Left cardiac atrium (tissue), 4 donors: ENCODE data around the gene ALOX15B. TPM values are rescaled to one million over a fixed set of nuclear protein-coding genes. Genes with fewer than 3 reads are reported as not detected.
A peak's percentile ranks its signal among the peaks of the same experiment; 100 is the strongest.
"Not testable (repeated sequence)": the region's sequence is repeated elsewhere in the genome, so short reads cannot be mapped to it uniquely, and the experiment has no call there.

ENCODE experiments used
- ATAC-seq, 2 donors: fragments of 200-7000 bp; cut with Tn5 transposase; one replicate each; pipeline ENCODE4 v1.9.1; 2020; ENCODE audit warnings: mild to moderate bottlenecking in 2 of 2, moderate library complexity in 2 of 2
- DNase-seq: peaks from one replicate; pipeline ENCODE4 v3.0.0-alpha.2; 2020
- intact Hi-C, 2 donors: fragments of 100-400 bp; cut with DNase I; formaldehyde crosslinking; loops; one replicate each; pipeline versions ENCODE4 v1.14.1 to v1.15.1; 2022 to 2023
- total RNA-seq, 2 donors: library from RNA; stranded (reverse); fragmentation: NEBNext Ultra II Directional; extraction: Animal tissue kit (Norgen Biotek cat#: 25700); gene quantifications; one replicate each; pipeline ENCODE4 v1.2.1, GENCODE V29; 2021
- donor health status: DM: no; HTN: yes; CAD: no.
- donor health status: DM: no; HTN: yes; CAD: no; lungs with severe emphysema.
- donor health status: DM: yes; HTN: yes; CAD: no.
- donor health status: Dilated cardiomyopathy.

ALOX15B gene
- total RNA-seq, 2 donors from 2014 or later = 0.39 TPM; not detected in 1

DNA sequence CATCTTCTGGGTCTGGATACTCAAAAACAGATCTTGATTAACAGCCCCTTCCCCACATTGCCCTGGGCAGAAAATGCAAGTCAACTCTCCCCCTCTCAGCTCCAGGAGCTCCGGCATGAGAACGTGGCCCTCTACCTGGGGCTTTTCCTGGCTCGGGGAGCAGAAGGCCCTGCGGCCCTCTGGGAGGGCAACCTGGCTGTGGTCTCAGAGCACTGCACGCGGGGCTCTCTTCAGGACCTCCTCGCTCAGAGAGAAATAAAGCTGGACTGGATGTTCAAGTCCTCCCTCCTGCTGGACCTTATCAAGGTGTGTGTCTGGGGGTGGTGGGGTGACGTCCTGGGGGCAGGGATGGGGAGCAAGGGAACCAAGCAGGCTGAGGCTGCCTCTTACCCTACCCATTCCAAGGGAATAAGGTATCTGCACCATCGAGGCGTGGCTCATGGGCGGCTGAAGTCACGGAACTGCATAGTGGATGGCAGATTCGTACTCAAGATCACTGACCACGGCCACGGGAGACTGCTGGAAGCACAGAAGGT lies 26.7 kb upstream of the ALOX15B start:
- no peak for ATAC-seq
- DNase-seq = no peak
- intact Hi-C loops = no loop called here

DNA sequence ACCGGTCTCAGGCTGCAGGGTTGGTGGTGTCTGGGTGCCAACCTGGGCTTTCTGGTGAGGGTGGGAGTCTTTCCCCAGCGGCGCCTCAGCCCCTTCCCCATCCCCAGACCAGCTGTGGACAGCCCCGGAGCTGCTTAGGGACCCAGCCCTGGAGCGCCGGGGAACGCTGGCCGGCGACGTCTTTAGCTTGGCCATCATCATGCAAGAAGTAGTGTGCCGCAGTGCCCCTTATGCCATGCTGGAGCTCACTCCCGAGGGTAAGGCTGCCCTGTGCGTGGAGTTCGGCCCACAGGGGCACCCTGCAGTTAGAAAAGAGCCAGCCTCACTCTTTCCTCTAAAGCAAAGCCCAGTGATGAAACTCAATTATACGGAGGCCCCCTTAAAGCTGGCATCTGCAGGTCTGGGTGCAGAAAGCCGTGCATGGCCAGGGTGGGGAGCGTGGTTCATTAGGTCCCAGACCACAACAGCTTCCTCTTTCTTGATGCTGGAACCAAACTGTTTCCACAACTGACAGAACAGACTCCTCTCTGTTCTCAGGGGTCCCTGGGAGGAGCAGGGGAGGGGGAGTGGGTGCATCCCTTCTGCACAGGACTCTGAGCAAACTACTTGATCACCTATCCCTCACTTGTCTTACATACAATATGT lies 25.7 kb upstream of the ALOX15B start:
- intact Hi-C loops = no loop called here
- DNase-seq = no peak
- no peak for ATAC-seq

DNA sequence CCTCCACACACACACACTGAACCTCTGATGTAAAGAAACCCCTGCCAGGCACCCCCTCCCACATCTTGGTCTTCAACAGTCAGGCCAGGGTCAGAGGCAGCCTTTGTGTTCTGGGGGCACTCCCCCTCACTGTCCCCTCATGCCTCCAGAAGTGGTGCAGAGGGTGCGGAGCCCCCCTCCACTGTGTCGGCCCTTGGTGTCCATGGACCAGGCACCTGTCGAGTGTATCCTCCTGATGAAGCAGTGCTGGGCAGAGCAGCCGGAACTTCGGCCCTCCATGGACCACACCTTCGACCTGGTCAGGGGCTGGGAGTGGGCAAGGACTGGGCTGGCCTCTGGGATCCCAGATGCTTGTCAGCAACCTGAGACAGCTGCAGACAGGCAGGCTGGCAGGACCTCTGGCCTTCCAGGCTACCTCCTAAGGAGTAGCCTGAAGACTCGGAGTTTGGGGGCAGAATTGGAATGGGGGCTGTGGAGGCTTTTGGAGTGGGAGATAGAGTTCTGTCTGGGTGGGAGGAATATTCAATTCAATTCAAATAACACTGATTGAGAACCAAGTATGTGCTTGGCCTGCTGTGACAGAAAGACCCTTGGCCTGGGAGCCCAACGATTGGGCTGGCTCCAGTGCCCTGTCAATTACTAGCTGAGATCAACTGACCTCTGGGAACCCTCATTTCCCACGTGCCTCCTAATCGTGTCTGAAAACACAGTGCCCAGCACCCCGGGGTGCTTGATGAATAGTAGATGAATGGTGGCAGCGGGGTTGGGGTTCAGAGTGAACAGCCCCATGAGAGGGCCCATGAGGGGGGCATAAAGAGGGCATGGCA lies 24.9 kb upstream of the ALOX15B start:
- intact Hi-C loops = no loop called here
- no peak for ATAC-seq
- no peak for DNase-seq

DNA sequence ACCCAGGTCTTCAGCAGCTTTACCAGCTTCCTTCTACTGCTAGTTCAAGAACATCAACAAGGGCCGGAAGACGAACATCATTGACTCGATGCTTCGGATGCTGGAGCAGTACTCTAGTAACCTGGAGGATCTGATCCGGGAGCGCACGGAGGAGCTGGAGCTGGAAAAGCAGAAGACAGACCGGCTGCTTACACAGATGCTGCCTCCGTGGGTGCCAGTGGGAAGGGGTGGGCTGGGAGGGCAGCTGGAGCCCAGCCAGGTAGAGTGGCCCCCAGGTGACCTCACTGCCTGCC lies 24.4 kb upstream of the ALOX15B start:
- intact Hi-C loops = no loop called here
- DNase-seq = no peak
- no peak for ATAC-seq

- no peak for DNase-seq
- no peak for ATAC-seq
- intact Hi-C loops = no loop called here
Observed at GRCh38 chr17:8015236-8015956, 23.5 kb upstream of the ALOX15B start.

DNA sequence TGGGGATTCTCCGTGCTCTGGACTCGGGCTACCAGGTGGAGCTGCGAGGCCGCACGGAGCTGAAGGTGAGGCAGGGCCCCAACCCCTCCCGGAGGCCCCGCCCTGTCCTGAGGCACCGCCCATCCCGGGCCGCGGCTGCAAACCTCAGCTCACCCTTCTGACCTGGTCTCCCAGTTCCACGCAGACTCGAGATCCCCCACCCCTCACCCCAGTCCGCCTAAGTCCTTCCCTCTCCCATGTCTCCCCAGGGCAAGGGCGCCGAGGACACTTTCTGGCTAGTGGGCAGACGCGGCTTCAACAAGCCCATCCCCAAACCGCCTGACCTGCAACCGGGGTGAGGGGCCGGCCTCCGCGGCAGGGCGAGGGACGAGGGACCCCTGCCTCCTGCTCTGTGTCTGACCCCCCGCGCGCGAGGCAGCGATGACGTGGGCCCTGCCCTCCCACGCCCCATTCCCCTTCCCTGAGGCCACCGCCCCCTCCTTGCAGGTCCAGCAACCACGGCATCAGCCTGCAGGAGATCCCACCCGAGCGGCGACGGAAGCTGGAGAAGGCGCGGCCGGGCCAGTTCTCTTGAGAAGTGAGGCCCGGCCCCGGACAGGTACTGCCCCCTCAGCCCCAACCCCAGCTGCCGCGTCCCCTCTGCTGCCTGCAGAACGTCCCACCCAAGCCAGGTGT lies 22.8 kb upstream of the ALOX15B start:
- ATAC-seq = peak; percentile 39 to 67
- intact Hi-C loops = no loop called here
- DNase-seq = no peak

GRCh38 chr17:8016632-8017424 lies 22.0 kb upstream of the ALOX15B start:
- intact Hi-C loops = no loop called here
- ATAC-seq (peak; percentile 70 to 82), DNase-seq (peak; percentile 60)

GRCh38 chr17:8018436-8018835 lies 20.4 kb upstream of the ALOX15B start:
- no peak for ATAC-seq
- DNase-seq = no peak
- intact Hi-C loops = no loop called here

DNA sequence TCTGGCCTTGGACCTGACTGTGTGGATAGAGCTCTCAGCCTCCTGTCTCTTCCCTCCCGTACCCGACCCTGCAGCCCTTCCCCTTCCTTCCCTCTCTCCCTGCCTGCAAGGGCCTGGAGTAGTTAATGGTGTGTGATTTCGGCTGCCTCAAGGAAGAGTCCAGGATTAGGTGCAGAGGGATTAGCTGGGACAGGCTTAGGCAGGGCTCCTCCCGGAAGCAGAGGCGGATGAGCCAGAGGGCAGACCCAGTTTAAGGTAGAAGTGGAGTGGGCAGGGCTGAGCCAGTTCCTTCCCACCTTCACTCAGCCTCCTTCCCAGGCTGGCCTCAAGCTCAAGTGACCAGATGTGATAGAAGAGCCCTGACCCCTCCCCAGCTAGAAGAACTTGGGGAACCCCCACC lies 19.7 kb upstream of the ALOX15B start:
- intact Hi-C loops = no loop called here
- DNase-seq (no peak), ATAC-seq (no peak)

GRCh38 chr17:8019665-8020650 lies 18.9 kb upstream of the ALOX15B start:
- intact Hi-C loops = no loop called here
- no peak for ATAC-seq
- DNase-seq = no peak

DNA sequence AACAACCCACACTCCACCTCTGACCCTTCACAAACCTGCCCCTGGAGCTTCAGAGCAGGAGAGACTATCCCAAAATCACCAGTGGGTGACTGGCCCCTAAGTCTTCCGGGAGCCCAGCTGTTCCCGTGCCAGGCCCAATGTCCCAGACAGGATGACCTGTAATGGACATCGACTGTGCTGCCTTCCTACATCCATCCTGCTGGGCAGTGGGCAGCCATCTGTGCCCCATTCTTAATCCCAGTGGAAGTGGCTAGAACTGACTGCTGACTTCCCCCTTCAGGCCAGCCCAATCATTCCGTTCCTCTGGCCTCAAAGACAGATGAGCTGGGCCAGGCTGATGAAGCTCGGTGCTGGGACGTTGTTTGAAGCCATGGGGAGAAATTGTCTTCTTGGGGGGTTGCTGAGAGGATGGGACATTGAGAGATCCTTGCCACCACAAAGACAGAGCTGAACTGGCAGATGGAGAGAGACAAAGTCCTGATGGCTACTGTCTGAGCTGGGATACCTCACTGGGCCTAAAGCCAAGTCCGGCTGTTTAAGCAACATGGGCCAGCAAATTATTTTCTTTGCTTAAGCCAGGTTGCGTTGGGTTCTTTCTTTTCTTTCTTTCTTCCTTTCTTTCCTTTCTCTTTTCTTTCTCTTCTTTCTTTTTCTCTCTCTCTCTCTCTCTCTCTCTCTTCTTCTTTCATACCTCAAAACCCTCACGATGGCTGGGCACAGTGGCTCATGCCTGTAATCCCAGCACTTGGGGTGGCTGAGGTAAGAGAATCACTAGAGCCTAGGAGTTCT lies 17.9 kb upstream of the ALOX15B start:
- no peak for DNase-seq
- intact Hi-C loops = no loop called here
- no peak for ATAC-seq

GRCh38 chr17:8021565-8022359 lies 17.1 kb upstream of the ALOX15B start:
- intact Hi-C loops = no loop called here
- ATAC-seq = no peak
- no peak for DNase-seq

GRCh38 chr17:8022360-8023003 lies 16.4 kb upstream of the ALOX15B start:
- peak in 1 of 2 donors; percentile 37 for ATAC-seq
- DNase-seq = no peak
- intact Hi-C loops = no loop called here

DNA sequence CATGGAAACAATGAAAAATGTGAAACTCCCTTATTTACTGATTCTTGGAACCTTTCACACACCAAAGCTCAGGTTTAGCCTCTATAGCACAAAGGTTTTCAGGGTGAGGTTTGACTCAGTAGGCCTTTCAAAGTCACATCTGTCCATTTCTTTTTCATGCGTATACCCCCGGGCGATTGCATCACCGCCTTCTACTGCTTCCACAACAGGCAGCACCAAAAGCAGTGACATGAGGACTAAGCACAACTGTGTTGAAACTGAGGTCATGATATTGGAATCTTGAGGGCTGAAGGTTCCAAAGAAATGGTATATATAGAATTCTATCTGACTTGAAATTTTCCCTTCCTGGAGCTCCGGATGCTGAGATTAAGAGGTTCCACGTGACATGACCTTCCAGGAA lies 14.7 kb upstream of the ALOX15B start:
- intact Hi-C loops, DNase-seq: not testable (repeated sequence)

GRCh38 chr17:8025176-8025911 lies 13.5 kb upstream of the ALOX15B start:
- ATAC-seq = no peak
- no peak for DNase-seq
- intact Hi-C loops = no loop called here

More for the DNA sequence above, 14.7 kb upstream of the ALOX15B start:
- not testable (repeated sequence) for ATAC-seq
